Glutamatergic neuron (in vitro differentiated cells): Measurements from ENCODE around the gene MAPKAP1. TPM values are rescaled to one million over a fixed set of nuclear protein-coding genes. Genes with fewer than 3 reads are reported as not detected.

Experiments
- DNase-seq: peaks from one replicate; pipeline ENCODE4 v3.0.0; 2022
- H3K27ac Mint-ChIP-seq: one replicate; pipeline ENCODE4 v1.8.0; 2020; ENCODE audit warnings: mild to moderate bottlenecking, mixed read lengths, inconsistent platforms; ENCODE audit not compliant: unreplicated experiment
- H3K27me3 Mint-ChIP-seq: one replicate; pipeline ENCODE4 v1.8.0; 2020; ENCODE audit warnings: mild to moderate bottlenecking, moderate library complexity, mixed read lengths, inconsistent platforms; ENCODE audit not compliant: unreplicated experiment
- H3K36me3 Mint-ChIP-seq: one replicate; pipeline ENCODE4 v1.8.0; 2020; ENCODE audit warnings: mild to moderate bottlenecking, mixed read lengths, inconsistent platforms; ENCODE audit not compliant: unreplicated experiment
- H3K4me1 Mint-ChIP-seq: one replicate; pipeline ENCODE4 v1.8.0; 2020; ENCODE audit warnings: mild to moderate bottlenecking, low read depth, mixed read lengths, inconsistent platforms; ENCODE audit not compliant: unreplicated experiment
- H3K4me3 Mint-ChIP-seq: one replicate; pipeline ENCODE4 v1.8.0; 2020; ENCODE audit warnings: mild to moderate bottlenecking, mixed read lengths, inconsistent platforms; ENCODE audit not compliant: unreplicated experiment
- H3K9me3 Mint-ChIP-seq: one replicate; pipeline ENCODE4 v1.8.0; 2020; ENCODE audit warnings: mild to moderate bottlenecking, moderate library complexity, mixed read lengths, inconsistent platforms; ENCODE audit not compliant: unreplicated experiment
- total RNA-seq: library from RNA; stranded (reverse); fragmentation: NEBNext Ultra II Directional; extraction: Animal tissue kit (Norgen Biotek cat#: 25700); gene quantifications from one replicate; pipeline ENCODE4 v1.2.1, GENCODE V29; 2021; ENCODE audit not compliant: unreplicated experiment
- TF ChIP-seq, protein P1 (sequence below): fragments of 200-600 bp; sonication (generic); IDR thresholded peaks from one replicate; pipeline ENCODE4 v1.5.0; 2021; ENCODE audit not compliant: partially characterized antibody, unreplicated experiment

Gene MAPKAP1
- total RNA-seq, 1 donor from 2014 or later = 59.6 TPM

DNA sequence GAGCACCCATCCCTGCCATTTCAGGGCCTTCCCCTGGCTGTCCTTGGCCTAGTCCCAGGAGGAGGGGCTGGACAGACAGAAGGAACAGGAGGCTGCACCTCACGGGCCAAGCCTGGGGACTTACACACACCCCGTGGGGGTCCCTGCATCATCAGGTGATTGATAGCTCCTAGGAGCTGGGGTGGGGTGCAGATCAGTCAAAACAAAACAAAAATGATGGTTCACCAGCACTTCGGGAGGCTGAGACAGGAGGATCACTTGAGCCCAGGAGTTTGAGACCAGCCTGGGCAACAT lies 276.0 kb downstream of the MAPKAP1 start:
- TF ChIP-seq, protein P1, sequence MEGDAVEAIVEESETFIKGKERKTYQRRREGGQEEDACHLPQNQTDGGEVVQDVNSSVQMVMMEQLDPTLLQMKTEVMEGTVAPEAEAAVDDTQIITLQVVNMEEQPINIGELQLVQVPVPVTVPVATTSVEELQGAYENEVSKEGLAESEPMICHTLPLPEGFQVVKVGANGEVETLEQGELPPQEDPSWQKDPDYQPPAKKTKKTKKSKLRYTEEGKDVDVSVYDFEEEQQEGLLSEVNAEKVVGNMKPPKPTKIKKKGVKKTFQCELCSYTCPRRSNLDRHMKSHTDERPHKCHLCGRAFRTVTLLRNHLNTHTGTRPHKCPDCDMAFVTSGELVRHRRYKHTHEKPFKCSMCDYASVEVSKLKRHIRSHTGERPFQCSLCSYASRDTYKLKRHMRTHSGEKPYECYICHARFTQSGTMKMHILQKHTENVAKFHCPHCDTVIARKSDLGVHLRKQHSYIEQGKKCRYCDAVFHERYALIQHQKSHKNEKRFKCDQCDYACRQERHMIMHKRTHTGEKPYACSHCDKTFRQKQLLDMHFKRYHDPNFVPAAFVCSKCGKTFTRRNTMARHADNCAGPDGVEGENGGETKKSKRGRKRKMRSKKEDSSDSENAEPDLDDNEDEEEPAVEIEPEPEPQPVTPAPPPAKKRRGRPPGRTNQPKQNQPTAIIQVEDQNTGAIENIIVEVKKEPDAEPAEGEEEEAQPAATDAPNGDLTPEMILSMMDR = no peak
- no peak for DNase-seq
- peaks cover 9% of the 10 kb centered on the region for H3K4me1 Mint-ChIP-seq
- H3K9me3 Mint-ChIP-seq = peaks cover 5% of the 10 kb centered on the region
- no peaks in the 10 kb centered on the region for H3K36me3 Mint-ChIP-seq
- H3K4me3 Mint-ChIP-seq = no peak overlapping the region
- peaks cover 10% of the 10 kb centered on the region for H3K27me3 Mint-ChIP-seq
- no peak overlapping the region for H3K27ac Mint-ChIP-seq

DNA sequence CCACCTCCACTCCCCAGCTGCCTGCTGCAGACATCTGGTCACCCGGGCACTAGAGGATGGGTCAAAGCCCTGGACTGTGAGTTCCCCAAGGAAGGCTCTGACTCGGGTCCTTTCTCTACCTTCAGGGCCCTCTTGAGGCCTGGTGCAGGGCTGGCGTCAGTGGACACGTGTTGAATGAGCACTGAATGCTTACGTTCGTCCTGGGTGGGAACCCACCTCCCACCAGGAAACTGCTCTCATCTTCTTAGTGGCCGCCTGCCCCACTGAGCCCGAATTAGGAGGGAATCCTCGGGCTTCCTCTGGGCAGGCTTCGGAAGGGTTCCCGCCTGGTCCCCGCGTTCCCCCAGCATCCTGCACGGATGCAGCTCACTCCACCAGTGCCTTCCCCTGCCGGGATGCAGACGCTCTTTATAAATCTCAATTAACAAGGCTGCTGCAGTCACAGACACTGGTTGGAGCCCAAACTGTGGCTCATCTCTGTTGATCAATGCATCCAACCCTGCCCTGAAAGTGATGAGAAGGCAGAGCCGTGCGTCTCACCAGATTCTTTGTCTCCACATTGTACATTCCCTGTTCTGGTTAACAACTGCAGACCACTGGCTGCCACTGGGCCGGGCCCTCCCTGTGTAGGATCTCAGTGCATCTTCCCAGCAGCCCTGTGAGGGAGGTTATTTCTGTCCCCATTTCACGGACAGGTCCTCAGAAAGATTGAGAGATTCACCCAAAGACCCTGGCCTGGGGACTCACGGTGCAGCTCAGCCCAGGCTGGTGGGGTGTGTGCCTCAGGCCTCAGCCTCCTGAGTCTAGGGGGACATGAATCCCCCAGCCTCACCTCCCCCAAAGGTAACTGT lies 276.6 kb downstream of the MAPKAP1 start:
- H3K9me3 Mint-ChIP-seq = peaks cover 5% of the 10 kb centered on the region
- TF ChIP-seq, protein P1 = no peak
- H3K4me3 Mint-ChIP-seq = no peak overlapping the region
- no peak for DNase-seq
- H3K27me3 Mint-ChIP-seq = peaks cover 10% of the 10 kb centered on the region
- peaks cover 9% of the 10 kb centered on the region for H3K4me1 Mint-ChIP-seq
- no peak overlapping the region for H3K27ac Mint-ChIP-seq
- H3K36me3 Mint-ChIP-seq = no peaks in the 10 kb centered on the region

DNA sequence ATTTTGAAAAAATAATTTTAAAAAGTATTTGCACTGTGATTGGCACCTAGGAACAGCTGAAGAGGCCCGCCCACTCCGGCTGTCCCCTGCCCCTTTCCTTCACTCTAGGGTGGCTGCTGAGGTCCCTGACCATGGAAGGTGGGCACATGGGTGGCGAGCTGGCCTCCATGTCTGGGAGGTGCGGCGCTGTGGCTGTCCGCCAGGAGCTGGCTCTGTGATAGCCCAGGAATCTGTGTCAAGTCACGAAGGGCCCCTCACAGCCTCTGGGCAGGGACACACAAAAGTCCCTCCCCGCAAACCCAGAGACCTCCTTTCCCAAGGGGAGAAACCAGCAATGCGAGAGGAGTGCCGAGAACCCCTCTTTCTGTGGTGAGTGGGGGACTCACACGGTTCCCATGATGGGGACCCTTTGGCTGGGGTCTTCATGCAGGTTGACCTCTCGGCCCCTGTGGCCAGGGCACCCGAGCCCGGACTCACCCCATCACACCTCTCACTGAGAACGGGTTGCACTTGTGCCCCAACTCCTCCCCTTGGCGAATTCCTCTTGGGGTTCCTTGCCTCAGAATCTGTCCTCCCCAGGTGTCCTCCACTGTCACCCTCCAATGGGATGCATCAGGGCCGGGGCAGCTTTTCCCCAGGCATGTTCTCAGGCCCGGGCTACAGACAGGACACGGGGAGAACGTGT lies 277.4 kb downstream of the MAPKAP1 start:
- TF ChIP-seq, protein P1 = no peak
- H3K4me1 Mint-ChIP-seq = peaks cover 9% of the 10 kb centered on the region

DNA sequence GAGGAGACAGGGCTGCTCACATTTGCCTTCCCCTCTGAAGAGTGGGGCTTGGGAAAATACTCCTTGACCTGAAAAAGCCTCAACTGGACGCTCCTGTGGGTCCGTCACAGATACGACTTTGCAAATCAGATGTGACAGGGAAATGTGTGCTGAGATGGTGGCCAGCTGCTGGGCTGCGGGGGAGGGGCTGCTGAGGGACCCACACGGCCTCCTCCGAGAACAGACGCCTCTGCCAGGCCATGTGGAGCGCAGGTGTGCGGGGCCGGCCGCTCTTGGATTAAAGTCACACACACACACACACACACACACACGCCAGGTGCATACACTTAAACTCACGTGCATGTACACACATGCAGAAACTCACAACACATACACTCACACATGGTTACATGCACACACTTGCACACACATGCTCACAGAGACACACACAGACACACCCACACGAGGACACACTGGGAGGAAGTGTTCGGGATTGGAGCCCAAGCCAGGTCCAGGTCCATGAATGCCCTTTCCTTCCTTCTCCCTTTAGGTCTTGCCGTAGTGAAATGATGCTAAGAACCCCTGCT lies 278.0 kb downstream of the MAPKAP1 start:
- Mint-ChIP-seq H3K36me3 (no peaks in the 10 kb centered on the region), H3K27ac (peak overlapping the region; percentile 75), H3K27me3 (peaks cover 8% of the 10 kb centered on the region), H3K4me3 (no peak overlapping the region), H3K4me1 (peaks cover 9% of the 10 kb centered on the region), H3K9me3 (peaks cover 5% of the 10 kb centered on the region)
- peak; percentile 81 for DNase-seq
- TF ChIP-seq, protein P1 = no peak

More for the DNA sequence above, 277.4 kb downstream of the MAPKAP1 start:
- Mint-ChIP-seq H3K9me3 (peaks cover 5% of the 10 kb centered on the region), H3K4me3 (no peak overlapping the region), H3K27me3 (peaks cover 10% of the 10 kb centered on the region), H3K27ac (peak overlapping the region; percentile 75), H3K36me3 (no peaks in the 10 kb centered on the region)
- DNase-seq = no peak
